Measurements from ENCODE around the gene MORC4. TPM values are rescaled to one million over a fixed set of nuclear protein-coding genes. Genes with fewer than 3 reads are reported as not detected.

Gene MORC4
- total RNA-seq, 4 donors from 2014 or later: 15.3 to 44.9 (median 24.1) TPM

GRCh38 chrX:106903856-106904528 is 96.0 kb downstream of the MORC4 start:
- intact Hi-C loops (cut with DNase I; ENCODE audit: low total_unique reads): no loop called here
- H3K4me3 ChIP-seq: no peak overlapping the region
- no peak for TF ChIP-seq POLR2A (IDR thresholded peaks at IDR 0.05)
- TF ChIP-seq CTCF (IDR thresholded peaks at IDR 0.05): no peak
- no peak for DNase-seq
- no peaks in the 10 kb centered on the region for H3K36me3 ChIP-seq
- no peaks in the 10 kb centered on the region for H3K4me1 ChIP-seq
- no peaks in the 10 kb centered on the region for H3K27me3 ChIP-seq
- H3K9me3 ChIP-seq: no peaks in the 10 kb centered on the region
- H3K27ac ChIP-seq: no peak overlapping the region

- H3K9me3 ChIP-seq: no peaks in the 10 kb centered on the region
- H3K27ac ChIP-seq: no peak within 1 kb of the TSS
- intact Hi-C loops (cut with DNase I; ENCODE audit: low total_unique reads): no loop called here
- DNase-seq: no peak
- TF ChIP-seq CTCF (IDR thresholded peaks at IDR 0.05) (no peak), POLR2A (IDR thresholded peaks at IDR 0.05) (no peak)
- no peaks in the 10 kb centered on the region for H3K4me1 ChIP-seq
- no peaks in the 10 kb centered on the region for H3K27me3 ChIP-seq
- no peak within 1 kb of the TSS for H3K4me3 ChIP-seq
- no peaks in the 10 kb centered on the region for H3K36me3 ChIP-seq
Observed at GRCh38 chrX:106903291-106903824, 96.7 kb downstream of the MORC4 start, which contains the start of gene RIPPLY1. Gene RIPPLY1 (minus strand): TSS chrX:106903341. CDS start chrX:106903287, 54 bp downstream.

- intact Hi-C loops (cut with DNase I; ENCODE audit: low total_unique reads): no loop called here
- no peaks in the 10 kb centered on the region for H3K27me3 ChIP-seq
- H3K9me3 ChIP-seq: no peaks in the 10 kb centered on the region
- no peak overlapping the region for H3K27ac ChIP-seq
- H3K4me1 ChIP-seq: no peaks in the 10 kb centered on the region
- TF ChIP-seq CTCF (IDR thresholded peaks at IDR 0.05) (no peak), POLR2A (IDR thresholded peaks at IDR 0.05) (no peak)
- no peak for DNase-seq
- H3K36me3 ChIP-seq: no peaks in the 10 kb centered on the region
- no peak overlapping the region for H3K4me3 ChIP-seq
Observed at GRCh38 chrX:106902684-106903083, 97.3 kb downstream of the MORC4 start.

- TF ChIP-seq POLR2A (IDR thresholded peaks at IDR 0.05): no peak
- Histone ChIP-seq H3K27ac (no peak overlapping the region), H3K4me1 (no peaks in the 10 kb centered on the region), H3K36me3 (no peaks in the 10 kb centered on the region), H3K4me3 (no peak overlapping the region), H3K27me3 (no peaks in the 10 kb centered on the region), H3K9me3 (no peaks in the 10 kb centered on the region)
- no peak for DNase-seq
- intact Hi-C loops (cut with DNase I; ENCODE audit: low total_unique reads): no loop called here
Observed at GRCh38 chrX:106901781-106902219, 98.2 kb downstream of the MORC4 start.

- Histone ChIP-seq H3K36me3 (no peaks in the 10 kb centered on the region), H3K27me3 (no peaks in the 10 kb centered on the region), H3K27ac (no peak overlapping the region), H3K4me3 (no peak overlapping the region), H3K9me3 (no peaks in the 10 kb centered on the region), H3K4me1 (no peaks in the 10 kb centered on the region)
- TF ChIP-seq CTCF (IDR thresholded peaks at IDR 0.05): no peak
- no peak for TF ChIP-seq POLR2A (IDR thresholded peaks at IDR 0.05)
- DNase-seq: no peak
- intact Hi-C loops (cut with DNase I; ENCODE audit: low total_unique reads): no loop called here
Observed at GRCh38 chrX:106901341-106901740, 98.7 kb downstream of the MORC4 start.

Measured in uterus (tissue), 4 donors.